Measurements from ENCODE around the gene VSTM4. TPM values are rescaled to one million over a fixed set of nuclear protein-coding genes. Genes with fewer than 3 reads are reported as not detected.
A peak's percentile ranks its signal among the peaks of the same experiment; 100 is the strongest.

Gene VSTM4
- total and polyA plus RNA-seq, 2 of the 4 experiments (the other 2 are of a cell fraction), result 2.4 to 2.9 TPM

- H3K9me1 ChIP-seq (ENCODE audit: insufficient read depth, low read length), result peaks cover 11% of the 10 kb centered on the region
- no peaks in the 10 kb centered on the region for H3K36me3 ChIP-seq (ENCODE audit: control insufficient read depth, insufficient read depth, low read length)
- peak overlapping the region in 1 of 2 experiments; percentile 29; a peak in 1 of 4 replicates for H4K8ac ChIP-seq (ENCODE audit: low read depth in 2 of 2, low read length in 2 of 2)
- dilution Hi-C loops (cut with HindIII; ENCODE audit: low sequenced_read_pairs, unreplicated experiment), result no loop called here
- peak overlapping the region; percentile 3; the same call in 1 of the 2 replicates for H3K18ac ChIP-seq (ENCODE audit: low read depth, low read length)
- H2AK9ac ChIP-seq (replicated peaks; ENCODE audit: low read depth, low read length, poor library complexity), result no peak overlapping the region
- H2BK5ac ChIP-seq (ENCODE audit: low read depth, low read length, poor library complexity, severe bottlenecking), result no peak overlapping the region
- no peak overlapping the region for H3K27ac ChIP-seq (ENCODE audit: insufficient read depth, low read length)
- TF ChIP-seq SMC3 (IDR thresholded peaks at IDR 0.05; ENCODE audit: low read depth, low read length) (no peak), MAFK (IDR thresholded peaks at IDR 0.05; ENCODE audit: low read depth, low read length) (no peak), RFX5 (IDR thresholded peaks at IDR 0.05; ENCODE audit: low read depth, low read length) (no peak), BHLHE40 (IDR thresholded peaks at IDR 0.05; ENCODE audit: low read depth, low read length) (no peak), RCOR1 (IDR thresholded peaks at IDR 0.05; ENCODE audit: insufficient replicate concordance, low read length) (no peak), RAD21 (IDR thresholded peaks at IDR 0.05; ENCODE audit: low read length) (no peak), CHD1 (IDR thresholded peaks at IDR 0.05; ENCODE audit: low read depth, low read length) (no peak), MAZ (IDR thresholded peaks at IDR 0.05; ENCODE audit: borderline replicate concordance, low read depth, low read length) (no peak), FOS (IDR thresholded peaks at IDR 0.05; ENCODE audit: low read depth, low read length) (no peak), MXI1 (IDR thresholded peaks at IDR 0.05; ENCODE audit: borderline replicate concordance, low read depth, low read length) (no peak), POLR2A (IDR thresholded peaks at IDR 0.05; ENCODE audit: low read depth, low read length) (no peak), CEBPB (IDR thresholded peaks at IDR 0.05; ENCODE audit: low read depth, low read length) (no peak), NFE2L2 (IDR thresholded peaks at IDR 0.05; ENCODE audit: low read depth, low read length) (no peak)
- TF ChIP-seq, protein P1, sequence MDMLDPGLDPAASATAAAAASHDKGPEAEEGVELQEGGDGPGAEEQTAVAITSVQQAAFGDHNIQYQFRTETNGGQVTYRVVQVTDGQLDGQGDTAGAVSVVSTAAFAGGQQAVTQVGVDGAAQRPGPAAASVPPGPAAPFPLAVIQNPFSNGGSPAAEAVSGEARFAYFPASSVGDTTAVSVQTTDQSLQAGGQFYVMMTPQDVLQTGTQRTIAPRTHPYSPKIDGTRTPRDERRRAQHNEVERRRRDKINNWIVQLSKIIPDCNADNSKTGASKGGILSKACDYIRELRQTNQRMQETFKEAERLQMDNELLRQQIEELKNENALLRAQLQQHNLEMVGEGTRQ (IDR thresholded peaks at IDR 0.05; ENCODE audit: low read depth, low read length), result no peak
- TF ChIP-seq, protein P2, sequence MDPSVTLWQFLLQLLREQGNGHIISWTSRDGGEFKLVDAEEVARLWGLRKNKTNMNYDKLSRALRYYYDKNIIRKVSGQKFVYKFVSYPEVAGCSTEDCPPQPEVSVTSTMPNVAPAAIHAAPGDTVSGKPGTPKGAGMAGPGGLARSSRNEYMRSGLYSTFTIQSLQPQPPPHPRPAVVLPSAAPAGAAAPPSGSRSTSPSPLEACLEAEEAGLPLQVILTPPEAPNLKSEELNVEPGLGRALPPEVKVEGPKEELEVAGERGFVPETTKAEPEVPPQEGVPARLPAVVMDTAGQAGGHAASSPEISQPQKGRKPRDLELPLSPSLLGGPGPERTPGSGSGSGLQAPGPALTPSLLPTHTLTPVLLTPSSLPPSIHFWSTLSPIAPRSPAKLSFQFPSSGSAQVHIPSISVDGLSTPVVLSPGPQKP (IDR thresholded peaks at IDR 0.05; ENCODE audit: borderline replicate concordance, low read depth, low read length), result no peak
- TF ChIP-seq, protein P3, sequence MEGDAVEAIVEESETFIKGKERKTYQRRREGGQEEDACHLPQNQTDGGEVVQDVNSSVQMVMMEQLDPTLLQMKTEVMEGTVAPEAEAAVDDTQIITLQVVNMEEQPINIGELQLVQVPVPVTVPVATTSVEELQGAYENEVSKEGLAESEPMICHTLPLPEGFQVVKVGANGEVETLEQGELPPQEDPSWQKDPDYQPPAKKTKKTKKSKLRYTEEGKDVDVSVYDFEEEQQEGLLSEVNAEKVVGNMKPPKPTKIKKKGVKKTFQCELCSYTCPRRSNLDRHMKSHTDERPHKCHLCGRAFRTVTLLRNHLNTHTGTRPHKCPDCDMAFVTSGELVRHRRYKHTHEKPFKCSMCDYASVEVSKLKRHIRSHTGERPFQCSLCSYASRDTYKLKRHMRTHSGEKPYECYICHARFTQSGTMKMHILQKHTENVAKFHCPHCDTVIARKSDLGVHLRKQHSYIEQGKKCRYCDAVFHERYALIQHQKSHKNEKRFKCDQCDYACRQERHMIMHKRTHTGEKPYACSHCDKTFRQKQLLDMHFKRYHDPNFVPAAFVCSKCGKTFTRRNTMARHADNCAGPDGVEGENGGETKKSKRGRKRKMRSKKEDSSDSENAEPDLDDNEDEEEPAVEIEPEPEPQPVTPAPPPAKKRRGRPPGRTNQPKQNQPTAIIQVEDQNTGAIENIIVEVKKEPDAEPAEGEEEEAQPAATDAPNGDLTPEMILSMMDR (conservative IDR thresholded peaks at IDR 0.05; ENCODE audit: low read depth, low read length), result no peak
- intact Hi-C loops (cut with micrococcal nuclease), result no loop called here
- peak overlapping the region; percentile 92; the same call in 2 of the 3 replicates for H2BK15ac ChIP-seq (ENCODE audit: low read depth, low read length)
- H3K56ac ChIP-seq (ENCODE audit: extremely low read depth, insufficient read depth, low read length), result no peak overlapping the region
- WGBS, 2 experiments (ENCODE audit: extremely low coverage in 2 of 2, insufficient read length in 1 of 2), result no CpG with 5 or more reads among the region's 6 CpGs
- H3K4me3 ChIP-seq (ENCODE audit: insufficient read depth, low read depth, low read length), result no peak overlapping the region
- BruUV-seq (replicated peaks), result no TSS peak
- no peaks in the 10 kb centered on the region for H3K9me3 ChIP-seq (ENCODE audit: control insufficient read depth, insufficient read depth, low read length)
- no peak overlapping the region for H3K9ac ChIP-seq (ENCODE audit: low read depth, low read length)
- ChIA-PET CTCF (no interaction called here), POLR2A (ENCODE audit: unreplicated experiment) (no interaction called here)
- no peak for ATAC-seq (ENCODE audit: low read depth)
- DNase-seq, result no peak
- no peak overlapping the region for H4K5ac ChIP-seq (ENCODE audit: low read depth, low read length)
- peaks cover 2% of the 10 kb centered on the region for H3K4me1 ChIP-seq (ENCODE audit: control insufficient read depth, insufficient read depth, low read length)
- no peaks in the 10 kb centered on the region for H3K79me1 ChIP-seq (ENCODE audit: low read depth in 1 of 2, low read length in 2 of 2)
- H4K20me1 ChIP-seq (ENCODE audit: insufficient read depth, low read length), result no peaks in the 10 kb centered on the region
- peak overlapping the region; percentile 68; the same call in 1 of the 2 replicates for H3K14ac ChIP-seq (replicated peaks; ENCODE audit: low read depth, low read length)
- H3K4ac ChIP-seq (ENCODE audit: low read depth, low read length), result peak overlapping the region; percentile 77; the same call in 1 of the 2 replicates
- peak overlapping the region; percentile 83 for H2BK20ac ChIP-seq (ENCODE audit: low read depth, low read length)
- 0 out of 2 replicates have a peak overlapping the region, but pooled peaks have one; percentile 80 for H4K91ac ChIP-seq (ENCODE audit: insufficient read depth, low read depth, low read length)
- H2BK120ac ChIP-seq (ENCODE audit: low read depth, low read length), result peak overlapping the region; percentile 84; the same call in 1 of the 2 replicates
- peak overlapping the region; percentile 89; the same call in 1 of the 2 replicates for H2AK5ac ChIP-seq (ENCODE audit: low read depth, low read length)
- no peak overlapping the region for H3K23ac ChIP-seq (ENCODE audit: low read depth, low read length)
- no peaks in the 10 kb centered on the region for H3K27me3 ChIP-seq (ENCODE audit: control insufficient read depth, insufficient read depth, low read length)
- no peak overlapping the region for H2AFZ ChIP-seq (replicated peaks; ENCODE audit: low read length, poor library complexity)
- H3K4me2 ChIP-seq (ENCODE audit: low read depth, low read length), result no peak overlapping the region
- in situ Hi-C loops (cut with MboI; ENCODE audit: low sequenced_read_pairs), result no loop called here
Measured at GRCh38 chr10:49154641-49155040, 39.3 kb upstream of the VSTM4 start.
